Fibroblast of lung (primary cell): ENCODE measurements around the gene FBXW9. TPM values are rescaled to one million over a fixed set of nuclear protein-coding genes. Genes with fewer than 3 reads are reported as not detected.

Experiments used
- DNase-seq, 2 donors: peaks; one replicate each; pipeline versions ENCODE4 v3.0.0 to v3.0.0-alpha.2; 2010; ENCODE audit warnings: low read depth in 2 of 2
- H2AFZ ChIP-seq: 2 replicates; pipeline ENCODE4 v1.5.1; 2012; ENCODE audit warnings: low read length, control low read depth, inconsistent platforms
- H3K27ac ChIP-seq: 2 replicates; pipeline ENCODE4 v1.5.1; 2011; ENCODE audit warnings: low read length, control low read depth; ENCODE audit not compliant: insufficient read depth
- H3K27me3 ChIP-seq: 2 replicates; pipeline ENCODE4 v1.5.1; 2011; ENCODE audit warnings: mild to moderate bottlenecking, low read length; ENCODE audit not compliant: control insufficient read depth, insufficient read depth
- H3K36me3 ChIP-seq: 2 replicates; pipeline ENCODE4 v1.5.1; 2011; ENCODE audit warnings: low read length; ENCODE audit not compliant: control insufficient read depth, insufficient read depth
- H3K4me1 ChIP-seq: 2 replicates; pipeline ENCODE4 v1.5.1; 2011; ENCODE audit warnings: low read length; ENCODE audit not compliant: control insufficient read depth, insufficient read depth; ENCODE audit errors: extremely low read depth
- H3K4me2 ChIP-seq: 2 replicates; pipeline ENCODE4 v1.5.1; 2011; ENCODE audit warnings: low read length, control low read depth; ENCODE audit not compliant: insufficient read depth; ENCODE audit errors: extremely low read depth
- H3K4me3 ChIP-seq, 4 experiments: fragments of 200-600 bp in 1 of 4; sonication (generic) in 1 of 4; replicated peaks in 1 of 4; 2 replicates each; pipeline ENCODE4 v1.5.1; 2011 to 2016; ENCODE audit warnings: low read length in 4 of 4, low read depth in 3 of 4, mild to moderate bottlenecking in 3 of 4, control low read depth in 2 of 4, inconsistent platforms in 1 of 4, mixed read lengths in 1 of 4; ENCODE audit not compliant: insufficient read depth in 1 of 4; ENCODE audit errors: control extremely low read depth in 1 of 4
- H3K79me2 ChIP-seq: 2 replicates; pipeline ENCODE4 v1.5.1; 2012; ENCODE audit warnings: mild to moderate bottlenecking, low read length, inconsistent platforms; ENCODE audit not compliant: control insufficient read depth, insufficient read depth
- H3K9ac ChIP-seq: 2 replicates; pipeline ENCODE4 v1.5.1; 2011; ENCODE audit warnings: mild to moderate bottlenecking, low read length, control low read depth; ENCODE audit not compliant: insufficient read depth
- H3K9me3 ChIP-seq: 2 replicates; pipeline ENCODE4 v1.5.1; 2012; ENCODE audit warnings: low read depth, low read length; ENCODE audit not compliant: control insufficient read depth, insufficient read depth
- H4K20me1 ChIP-seq: 2 replicates; pipeline ENCODE4 v1.5.1; 2011; ENCODE audit warnings: low read length; ENCODE audit not compliant: control insufficient read depth, insufficient read depth; ENCODE audit errors: extremely low read depth
- EZH2 ChIP-seq: IDR thresholded peaks from 2 replicates; pipeline ENCODE4 v1.5.1; 2012; ENCODE audit warnings: low read length, control low read depth, mild to moderate bottlenecking; ENCODE audit errors: missing control alignments
- polyA plus RNA-seq, 2 donors: library from polyadenylated mRNA; depleted of rRNA in 1 of 2; stranded (reverse) in 1 of 2; unstranded in 1 of 2; fragments of >200 nt; gene quantifications; 2 replicates each; pipeline ENCODE4 v1.2.1, GENCODE V29; 2011 to 2012; ENCODE audit warnings: missing spikeins in 1 of 2
- total RNA-seq: library from RNA; depleted of rRNA; stranded (reverse); fragments of >200 nt; gene quantifications from 2 replicates; pipeline ENCODE4 v1.2.1, GENCODE V29; 2014
- TF ChIP-seq, protein P1 (sequence below), 2 donors: IDR thresholded peaks in 1 of 2; conservative IDR thresholded peaks in 1 of 2; 1 replicate in 1 of 2; 2 replicates in 1 of 2; pipeline ENCODE4 v1.5.1; 2011 to 2012; ENCODE audit warnings: low read length in 2 of 2, control low read depth in 1 of 2, inconsistent platforms in 1 of 2, low read depth in 1 of 2, mild to moderate bottlenecking in 1 of 2

Gene FBXW9
- total and polyA plus RNA-seq, 2 donors (not counting 1 experiment from before 2014, with no cell fraction given), result 3.3 to 4.4 TPM

DNA sequence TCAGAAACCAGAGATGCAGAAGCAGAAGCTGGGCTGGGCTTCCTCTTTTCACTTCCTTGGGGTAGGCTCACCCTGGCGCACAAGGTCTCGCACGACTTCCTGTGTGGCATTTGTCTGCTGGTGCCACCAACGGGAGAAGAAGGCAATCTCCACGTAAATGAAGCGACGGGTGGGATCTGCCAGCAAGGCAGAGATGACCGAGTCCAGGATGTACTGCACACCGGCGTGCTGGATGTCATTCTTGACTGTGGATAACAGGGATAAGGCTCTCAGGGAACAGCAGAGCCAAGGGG is 31.2 kb downstream of the FBXW9 start:
- no peaks in the 10 kb centered on the region for H3K27me3 ChIP-seq
- H3K4me2 ChIP-seq, result no peak overlapping the region
- H3K79me2 ChIP-seq, result peaks cover 23% of the 10 kb centered on the region
- H3K36me3 ChIP-seq, result peaks cover 5% of the 10 kb centered on the region
- DNase-seq, result no peak
- H4K20me1 ChIP-seq, result no peaks in the 10 kb centered on the region
- H2AFZ ChIP-seq, result no peak overlapping the region
- TF ChIP-seq, protein P1, sequence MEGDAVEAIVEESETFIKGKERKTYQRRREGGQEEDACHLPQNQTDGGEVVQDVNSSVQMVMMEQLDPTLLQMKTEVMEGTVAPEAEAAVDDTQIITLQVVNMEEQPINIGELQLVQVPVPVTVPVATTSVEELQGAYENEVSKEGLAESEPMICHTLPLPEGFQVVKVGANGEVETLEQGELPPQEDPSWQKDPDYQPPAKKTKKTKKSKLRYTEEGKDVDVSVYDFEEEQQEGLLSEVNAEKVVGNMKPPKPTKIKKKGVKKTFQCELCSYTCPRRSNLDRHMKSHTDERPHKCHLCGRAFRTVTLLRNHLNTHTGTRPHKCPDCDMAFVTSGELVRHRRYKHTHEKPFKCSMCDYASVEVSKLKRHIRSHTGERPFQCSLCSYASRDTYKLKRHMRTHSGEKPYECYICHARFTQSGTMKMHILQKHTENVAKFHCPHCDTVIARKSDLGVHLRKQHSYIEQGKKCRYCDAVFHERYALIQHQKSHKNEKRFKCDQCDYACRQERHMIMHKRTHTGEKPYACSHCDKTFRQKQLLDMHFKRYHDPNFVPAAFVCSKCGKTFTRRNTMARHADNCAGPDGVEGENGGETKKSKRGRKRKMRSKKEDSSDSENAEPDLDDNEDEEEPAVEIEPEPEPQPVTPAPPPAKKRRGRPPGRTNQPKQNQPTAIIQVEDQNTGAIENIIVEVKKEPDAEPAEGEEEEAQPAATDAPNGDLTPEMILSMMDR (conservative IDR thresholded peaks at IDR 0.05 in 1 of 2, IDR thresholded peaks at IDR 0.05 in 1 of 2; ENCODE audit: low read depth in 1 of 2, low read length in 2 of 2), result no peak
- TF ChIP-seq EZH2, result no peak
- no peak overlapping the region for H3K4me3 ChIP-seq
- peaks cover 9% of the 10 kb centered on the region for H3K4me1 ChIP-seq
- H3K9ac ChIP-seq, result no peak overlapping the region
- no peaks in the 10 kb centered on the region for H3K9me3 ChIP-seq
- H3K27ac ChIP-seq, result no peak overlapping the region

DNA sequence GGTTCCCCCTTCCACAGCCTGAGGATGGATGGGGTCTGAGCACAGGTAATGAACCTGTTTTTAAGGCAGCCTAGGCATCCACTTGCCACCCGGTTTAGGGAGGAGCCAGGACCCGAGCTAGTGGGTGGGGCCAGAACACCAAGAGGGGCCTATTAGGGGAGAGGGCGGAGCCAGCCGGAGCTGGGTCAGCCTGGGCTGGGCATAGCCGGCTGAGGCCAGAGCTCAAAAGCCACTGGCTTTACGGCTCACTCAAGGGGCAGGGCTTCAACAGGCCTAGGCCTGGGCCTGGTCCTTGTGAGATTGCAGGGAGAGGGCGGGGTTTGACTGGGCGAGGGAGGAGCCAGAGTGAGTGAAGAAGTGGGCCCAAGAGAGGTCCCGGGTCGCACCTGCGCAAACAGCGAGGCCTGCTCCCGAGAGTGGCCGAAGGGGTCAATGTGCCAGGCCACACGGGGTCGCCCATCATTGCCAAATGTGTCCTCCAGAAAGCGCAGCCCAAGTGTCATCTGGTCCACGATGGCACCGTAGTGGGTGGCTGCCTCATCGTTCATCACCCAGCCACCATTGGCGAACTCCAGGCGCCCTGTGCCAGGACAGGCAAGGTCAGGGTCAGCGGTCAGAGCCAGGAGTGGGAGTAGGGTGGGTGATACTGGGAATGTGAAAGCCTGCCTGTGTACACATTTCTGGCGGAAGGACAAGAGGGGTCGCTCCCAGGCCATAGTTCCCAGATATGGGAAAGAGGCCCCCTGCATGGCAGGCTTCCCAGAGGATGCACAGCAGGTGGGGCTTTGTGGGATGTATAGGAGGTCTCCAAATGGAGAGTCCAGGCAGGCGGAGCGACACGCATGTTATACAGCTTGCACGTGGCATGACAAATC is 31.8 kb downstream of the FBXW9 start:
- H3K36me3 ChIP-seq, result peaks cover 5% of the 10 kb centered on the region
- DNase-seq, result no peak
- no peaks in the 10 kb centered on the region for H3K27me3 ChIP-seq
- H2AFZ ChIP-seq, result no peak overlapping the region
- peaks cover 9% of the 10 kb centered on the region for H3K4me1 ChIP-seq
- H3K4me3 ChIP-seq, result no peak overlapping the region
- no peaks in the 10 kb centered on the region for H4K20me1 ChIP-seq
- H3K9me3 ChIP-seq, result no peaks in the 10 kb centered on the region
- TF ChIP-seq, protein P1 (conservative IDR thresholded peaks at IDR 0.05 in 1 of 2, IDR thresholded peaks at IDR 0.05 in 1 of 2; ENCODE audit: low read depth in 1 of 2, low read length in 2 of 2), result no peak
- no peak for TF ChIP-seq EZH2
- H3K79me2 ChIP-seq, result peaks cover 19% of the 10 kb centered on the region
- no peak overlapping the region for H3K9ac ChIP-seq
- no peak overlapping the region for H3K4me2 ChIP-seq
- no peak overlapping the region for H3K27ac ChIP-seq

DNA sequence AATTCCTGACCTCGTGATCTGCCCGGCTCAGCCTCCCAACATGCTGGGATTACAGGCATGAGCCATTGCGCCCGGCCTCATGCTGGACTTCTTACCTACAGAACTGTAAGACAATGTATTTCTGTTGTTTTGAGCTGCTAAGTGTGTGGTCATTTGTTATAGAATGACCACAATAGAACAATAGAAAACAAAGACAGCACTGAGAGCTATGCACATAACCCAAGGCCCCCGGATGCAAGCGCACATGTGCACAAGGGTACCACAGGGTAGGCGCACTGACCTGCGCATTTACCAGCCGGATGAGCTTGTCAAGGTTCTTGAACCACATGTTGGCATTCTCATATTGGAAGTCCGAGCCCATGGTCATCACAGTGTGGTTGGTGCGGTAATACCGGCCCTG is 35.5 kb downstream of the FBXW9 start:
- no peak for TF ChIP-seq EZH2
- TF ChIP-seq, protein P1 (conservative IDR thresholded peaks at IDR 0.05 in 1 of 2, IDR thresholded peaks at IDR 0.05 in 1 of 2; ENCODE audit: low read depth in 1 of 2, low read length in 2 of 2), result no peak
- H3K9me3 ChIP-seq, result no peaks in the 10 kb centered on the region
- peaks cover 3% of the 10 kb centered on the region for H3K4me1 ChIP-seq
- H3K27me3 ChIP-seq, result no peaks in the 10 kb centered on the region
- no peak overlapping the region for H3K27ac ChIP-seq
- no peak overlapping the region for H3K9ac ChIP-seq
- no peak overlapping the region for H2AFZ ChIP-seq
- no peak for DNase-seq
- no peak overlapping the region for H3K4me2 ChIP-seq
- H3K4me3 ChIP-seq, result no peak overlapping the region
- no peaks in the 10 kb centered on the region for H4K20me1 ChIP-seq
- H3K79me2 ChIP-seq, result no peaks in the 10 kb centered on the region
- H3K36me3 ChIP-seq, result peaks cover 14% of the 10 kb centered on the region
